Rectal smooth muscle tissue (tissue), 1 donor: ENCODE measurements around the gene TBC1D24.
A peak's percentile ranks its signal among the peaks of the same experiment; 100 is the strongest.
"Not testable (repeated sequence)": the region's sequence is repeated elsewhere in the genome, so short reads cannot be mapped to it uniquely, and the experiment has no call there.

Source experiments
- H3K27ac ChIP-seq: one replicate; pipeline ENCODE4 v1.7.0; 2013; ENCODE audit warnings: low read depth, low read length, inconsistent platforms
- H3K27me3 ChIP-seq: one replicate; pipeline ENCODE4 v1.7.0; 2013; ENCODE audit warnings: low read length; ENCODE audit not compliant: control insufficient read depth, insufficient read depth
- H3K36me3 ChIP-seq: one replicate; pipeline ENCODE4 v1.7.0; 2013; ENCODE audit warnings: low read length; ENCODE audit not compliant: control insufficient read depth, insufficient read depth
- H3K4me1 ChIP-seq: one replicate; pipeline ENCODE4 v1.7.0; 2013; ENCODE audit warnings: low read length; ENCODE audit not compliant: control insufficient read depth, insufficient read depth
- H3K4me3 ChIP-seq: one replicate; pipeline ENCODE4 v1.7.0; 2013; ENCODE audit warnings: low read length
- H3K9ac ChIP-seq: one replicate; pipeline ENCODE4 v1.7.0; 2013; ENCODE audit warnings: low read length

TBC1D24 gene

DNA sequence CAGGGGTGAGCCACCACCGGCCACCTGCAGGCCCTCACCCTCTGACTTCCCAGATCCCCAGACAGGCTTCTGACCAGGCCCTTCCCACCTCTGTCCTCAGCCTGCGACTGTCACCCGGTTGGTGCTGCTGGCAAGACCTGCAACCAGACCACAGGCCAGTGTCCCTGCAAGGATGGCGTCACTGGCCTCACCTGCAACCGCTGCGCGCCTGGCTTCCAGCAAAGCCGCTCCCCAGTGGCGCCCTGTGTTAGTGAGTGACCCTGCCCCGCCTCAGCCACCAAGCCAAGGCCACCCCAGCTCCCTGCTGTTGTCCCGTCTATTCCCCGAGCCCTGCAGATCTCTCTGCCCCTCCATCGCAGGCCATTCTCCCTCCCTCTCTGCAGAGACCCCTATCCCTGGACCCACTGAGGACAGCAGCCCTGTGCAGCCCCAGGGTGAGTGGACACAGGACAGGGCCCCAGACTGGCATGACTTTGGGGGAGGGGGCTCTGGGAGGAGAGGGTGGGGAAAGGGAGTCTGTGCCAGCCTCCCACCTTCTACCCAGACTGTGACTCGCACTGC, 2.0 kb upstream of the TBC1D24 start:
- Histone ChIP-seq H3K4me1 (no peaks in the 10 kb centered on the region), H3K27ac (no peak overlapping the region), H3K36me3 (no peaks in the 10 kb centered on the region), H3K27me3 (peaks cover 30% of the 10 kb centered on the region), H3K9ac (no peak overlapping the region), H3K4me3 (peak overlapping the region; percentile 36)

DNA sequence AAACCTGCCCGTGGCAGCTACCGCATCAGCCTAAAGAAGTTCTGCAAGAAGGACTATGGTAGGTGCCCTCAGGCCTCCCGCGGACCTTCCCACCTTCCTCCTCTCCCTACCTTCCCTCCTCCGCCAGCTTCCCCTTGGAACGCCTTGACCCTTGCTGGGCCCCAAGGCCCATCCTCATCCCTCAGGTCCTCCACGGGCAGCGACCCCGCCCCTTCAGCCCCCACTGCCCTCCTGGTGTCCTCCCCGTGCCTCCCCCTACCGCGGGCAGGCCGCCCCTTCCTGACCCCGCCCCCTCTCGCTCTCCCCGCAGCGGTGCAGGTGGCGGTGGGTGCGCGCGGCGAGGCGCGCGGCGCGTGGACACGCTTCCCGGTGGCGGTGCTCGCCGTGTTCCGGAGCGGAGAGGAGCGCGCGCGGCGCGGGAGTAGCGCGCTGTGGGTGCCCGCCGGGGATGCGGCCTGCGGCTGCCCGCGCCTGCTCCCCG, 1.4 kb upstream of the TBC1D24 start:
- H3K4me1 ChIP-seq = no peaks in the 10 kb centered on the region
- no peaks in the 10 kb centered on the region for H3K36me3 ChIP-seq
- no peak overlapping the region for H3K9ac ChIP-seq
- H3K27me3 ChIP-seq = peaks cover 27% of the 10 kb centered on the region
- peak overlapping the region; percentile 36 for H3K4me3 ChIP-seq
- no peak overlapping the region for H3K27ac ChIP-seq

DNA sequence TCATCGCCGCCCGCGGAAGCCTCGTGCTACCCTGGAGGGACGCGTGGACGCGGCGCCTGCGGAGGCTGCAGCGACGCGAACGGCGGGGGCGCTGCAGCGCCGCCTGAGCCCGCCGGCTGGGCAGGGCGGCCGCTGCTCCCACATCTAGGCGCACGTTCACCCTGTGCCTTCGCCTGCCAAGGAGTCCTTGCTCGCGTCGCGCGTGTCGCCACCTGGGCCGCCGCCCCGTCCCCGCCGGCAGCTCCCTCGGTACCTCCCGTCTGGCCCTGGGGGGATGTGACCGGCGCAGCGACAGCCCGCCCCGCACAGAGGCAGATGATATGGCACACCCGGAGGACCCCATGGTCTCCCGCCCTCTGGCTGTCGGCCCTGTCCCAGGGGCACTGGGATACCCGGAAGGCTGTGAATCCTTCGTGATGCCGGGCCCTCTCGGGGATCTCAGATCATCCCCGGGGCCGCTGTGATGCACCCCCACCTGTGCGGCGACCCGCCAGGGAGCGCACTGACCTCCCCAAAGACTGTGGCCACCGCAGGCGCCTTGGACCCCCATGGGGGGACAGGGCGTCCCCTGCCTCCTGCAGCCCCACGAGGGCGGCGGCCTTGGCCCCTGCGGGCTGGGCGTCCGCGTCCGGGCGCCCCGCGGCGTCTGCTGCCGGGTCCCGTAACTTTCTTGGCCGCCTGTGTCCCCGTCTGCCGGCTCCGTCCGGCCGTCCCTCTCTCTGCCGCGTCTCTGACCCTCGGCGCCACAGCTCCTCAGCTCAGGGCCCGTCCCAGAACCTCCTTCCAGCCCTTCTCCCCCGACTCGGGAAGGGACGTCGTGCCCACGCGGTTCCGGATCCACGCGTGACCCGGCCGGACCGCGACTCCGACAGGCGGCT, 689 bp upstream of the TBC1D24 start:
- Histone ChIP-seq H3K27me3 (peaks cover 27% of the 10 kb centered on the region), H3K27ac (peak overlapping the region; percentile 70), H3K36me3 (no peaks in the 10 kb centered on the region), H3K9ac (no peak overlapping the region), H3K4me3 (peak overlapping the region; percentile 84), H3K4me1 (no peaks in the 10 kb centered on the region)

DNA sequence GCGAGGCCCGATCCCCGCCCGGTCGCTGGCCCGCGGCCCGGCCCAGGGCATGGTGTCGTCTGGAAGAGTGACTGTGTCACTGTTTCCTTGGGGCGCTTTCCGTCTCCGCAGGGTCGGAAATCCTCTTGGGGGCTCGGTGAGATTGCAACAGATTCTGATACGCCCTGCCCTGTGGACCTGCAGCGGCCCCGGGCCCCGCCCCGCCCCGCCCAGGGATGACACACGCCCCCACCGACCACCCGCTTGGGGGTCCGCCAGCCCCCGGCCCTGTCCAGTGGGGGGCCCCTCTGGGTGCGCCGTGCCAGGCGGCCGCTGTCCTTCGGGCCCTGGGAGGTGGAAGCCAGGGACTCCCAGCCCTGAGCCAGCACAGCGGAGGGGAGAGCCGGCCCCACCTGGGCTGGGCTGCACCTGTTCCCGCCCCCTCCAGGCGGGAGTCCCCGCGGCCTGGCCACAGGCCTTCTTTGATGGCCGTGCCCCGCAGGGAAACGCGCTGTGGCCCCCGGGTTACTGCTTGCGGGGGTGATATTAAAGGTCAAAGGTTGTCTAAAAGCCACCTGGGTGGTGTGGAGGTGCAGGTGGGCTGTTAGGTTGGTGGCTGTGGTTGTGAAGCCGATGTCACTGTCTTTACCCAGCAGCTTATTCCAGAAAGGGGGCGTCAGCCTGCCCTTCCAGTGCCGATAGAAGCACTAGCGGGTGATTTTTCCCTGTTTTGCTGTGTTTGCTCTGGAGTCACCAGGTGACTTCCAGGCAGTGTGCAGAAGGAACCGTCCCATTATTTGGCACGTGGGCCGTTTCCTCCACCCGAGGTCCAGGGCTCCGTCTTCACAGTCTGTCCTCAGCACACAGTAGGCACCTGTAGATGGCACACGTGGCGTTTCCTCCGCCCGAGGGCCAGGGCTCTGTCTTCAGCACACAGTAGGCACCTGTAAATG, 752 bp downstream of the TBC1D24 start:
- Histone ChIP-seq H3K27me3 (peaks cover 13% of the 10 kb centered on the region), H3K9ac (no peak overlapping the region), H3K4me3 (peak overlapping the region; percentile 61), H3K27ac (no peak overlapping the region), H3K4me1 (no peaks in the 10 kb centered on the region), H3K36me3 (no peaks in the 10 kb centered on the region)

DNA sequence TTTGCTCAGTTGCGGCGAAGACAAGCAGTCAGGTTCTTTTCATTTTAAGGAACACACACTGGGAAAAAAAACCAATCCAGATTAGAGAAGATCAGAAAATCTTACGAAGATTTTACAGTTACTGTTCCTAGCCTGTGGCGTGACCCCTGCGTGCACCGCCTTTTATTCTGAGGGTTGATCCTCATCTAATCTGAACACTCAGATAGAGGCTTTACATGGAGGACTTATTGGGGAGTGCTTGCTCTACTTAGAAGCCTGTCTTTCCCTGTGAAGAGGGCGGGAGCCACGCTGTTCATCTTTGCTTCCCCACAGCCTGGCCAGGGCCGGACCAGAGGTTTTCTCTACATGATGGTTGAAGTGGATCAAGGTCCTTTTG, 1.4 kb downstream of the TBC1D24 start:
- H3K36me3 ChIP-seq = no peaks in the 10 kb centered on the region
- H3K27ac ChIP-seq = no peak overlapping the region
- peaks cover 11% of the 10 kb centered on the region for H3K27me3 ChIP-seq
- no peaks in the 10 kb centered on the region for H3K4me1 ChIP-seq
- no peak overlapping the region for H3K9ac ChIP-seq
- no peak overlapping the region for H3K4me3 ChIP-seq

DNA sequence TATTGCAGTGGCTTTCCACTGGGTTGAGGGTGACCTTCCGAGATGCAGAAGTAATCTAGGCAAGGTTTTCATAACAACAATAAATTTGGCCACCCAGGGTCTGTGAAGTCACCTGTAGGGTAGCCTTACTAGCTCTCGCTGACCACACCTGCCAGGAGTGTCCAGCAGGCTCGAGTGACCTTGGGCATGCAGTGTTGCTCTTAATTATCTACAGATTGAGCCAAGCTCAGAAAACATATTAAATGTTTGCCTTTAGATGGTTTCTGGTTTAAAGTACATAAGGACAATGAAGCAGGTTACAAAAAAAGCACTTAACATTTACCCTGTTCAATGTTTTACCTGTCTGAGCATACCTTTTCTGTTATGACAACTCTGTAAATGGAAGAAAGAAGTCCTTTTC, 1.8 kb downstream of the TBC1D24 start:
- peaks cover 9% of the 10 kb centered on the region for H3K27me3 ChIP-seq
- no peak overlapping the region for H3K4me3 ChIP-seq
- H3K4me1 ChIP-seq = no peaks in the 10 kb centered on the region
- no peak overlapping the region for H3K27ac ChIP-seq
- H3K36me3 ChIP-seq = no peaks in the 10 kb centered on the region
- H3K9ac ChIP-seq = no peak overlapping the region

DNA sequence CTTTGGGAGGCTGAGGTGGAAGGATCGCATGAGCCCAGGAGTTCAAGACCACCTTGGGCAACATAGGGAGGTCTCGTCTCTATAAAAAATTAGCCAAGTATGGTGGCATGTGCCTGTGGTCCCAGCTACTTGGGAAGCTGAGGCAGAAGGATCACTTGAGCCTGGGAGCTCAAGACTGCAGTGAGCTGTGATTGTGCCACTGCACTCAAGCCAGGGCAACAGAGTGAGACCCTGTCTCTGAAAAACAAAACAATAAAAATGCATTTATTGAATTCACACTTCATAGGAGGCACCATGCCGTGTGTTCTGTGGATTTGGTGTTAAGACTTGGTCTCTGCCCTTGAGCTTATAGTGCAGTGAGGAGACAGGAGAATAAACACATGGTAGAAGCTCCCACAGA, 2.4 kb downstream of the TBC1D24 start:
- H3K27ac ChIP-seq = no peak overlapping the region
- no peaks in the 10 kb centered on the region for H3K36me3 ChIP-seq
- no peak overlapping the region for H3K4me3 ChIP-seq
- H3K4me1 ChIP-seq = no peaks in the 10 kb centered on the region
- H3K27me3 ChIP-seq = peaks cover 9% of the 10 kb centered on the region
- H3K9ac ChIP-seq = no peak overlapping the region

DNA sequence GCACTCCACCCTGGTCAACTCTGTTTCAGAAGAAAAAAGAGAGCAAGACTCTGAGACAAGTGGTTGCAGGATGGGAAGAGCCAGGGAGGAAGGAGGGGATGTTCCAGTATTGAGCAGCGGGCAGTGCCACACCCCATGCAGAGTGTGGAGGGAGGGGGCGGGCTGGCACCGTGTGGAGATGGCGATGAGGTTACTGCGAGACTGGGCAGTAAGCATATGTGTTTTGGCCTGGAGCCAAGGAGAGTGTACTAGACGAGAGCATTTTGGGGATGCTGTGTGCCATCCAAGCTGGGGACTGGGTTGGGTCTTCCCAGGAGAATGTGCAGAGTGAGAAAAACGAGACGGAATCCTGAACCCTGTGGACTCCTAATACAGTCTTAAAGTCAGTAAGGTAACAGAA, 3.4 kb downstream of the TBC1D24 start:
- Histone ChIP-seq H3K9ac (no peak overlapping the region), H3K27me3 (peaks cover 2% of the 10 kb centered on the region), H3K27ac (no peak overlapping the region), H3K4me1 (peaks cover 5% of the 10 kb centered on the region), H3K4me3 (no peak overlapping the region), H3K36me3 (no peaks in the 10 kb centered on the region)

DNA sequence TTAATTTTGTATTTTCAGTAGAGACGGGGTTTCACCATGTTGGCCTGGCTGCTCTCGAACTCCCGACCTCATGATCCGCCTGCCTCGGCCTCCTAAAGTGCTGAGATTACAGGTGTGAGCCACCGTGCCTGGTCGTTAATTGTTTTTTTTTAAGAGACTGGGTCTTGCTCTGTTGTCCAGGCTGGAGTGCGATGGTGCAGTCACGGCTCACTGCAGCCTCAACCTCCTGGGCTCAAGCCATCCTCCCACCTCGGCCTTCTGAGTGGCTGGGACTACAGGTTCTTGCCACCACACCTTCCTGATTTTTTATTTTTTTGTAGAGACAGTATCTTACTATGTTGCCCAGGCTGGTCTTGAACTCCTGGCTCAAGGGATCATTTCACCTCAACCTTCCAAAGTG, 5.1 kb downstream of the TBC1D24 start:
- not testable (repeated sequence) for H3K27me3 ChIP-seq, H3K9ac ChIP-seq, H3K36me3 ChIP-seq, H3K4me3 ChIP-seq, H3K27ac ChIP-seq
- peaks cover 12% of the 10 kb centered on the region for H3K4me1 ChIP-seq

DNA sequence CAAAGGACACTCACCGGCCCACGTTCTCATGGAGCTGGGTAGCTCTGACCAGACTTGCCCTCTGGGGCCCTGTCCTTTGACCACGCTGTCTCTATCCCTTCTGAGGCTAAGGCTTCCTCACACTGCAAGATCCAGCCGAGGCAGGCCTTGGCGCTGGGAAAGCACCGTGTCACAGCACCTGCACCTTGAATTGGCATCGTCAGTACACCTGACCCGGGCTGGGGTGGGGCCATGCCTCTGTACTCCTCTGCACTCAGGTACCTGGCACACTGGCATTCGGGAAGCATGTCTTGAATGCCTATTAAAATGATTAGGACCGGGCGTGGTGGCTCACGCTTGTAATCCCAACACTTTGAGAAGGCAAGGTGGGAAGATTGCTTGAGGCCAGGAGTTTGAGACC, 6.0 kb downstream of the TBC1D24 start:
- H3K4me3 ChIP-seq = no peak overlapping the region
- no peak overlapping the region for H3K9ac ChIP-seq
- H3K4me1 ChIP-seq = peaks cover 12% of the 10 kb centered on the region
- H3K27ac ChIP-seq = no peak overlapping the region
- H3K36me3 ChIP-seq = no peaks in the 10 kb centered on the region
- H3K27me3 ChIP-seq = no peaks in the 10 kb centered on the region

DNA sequence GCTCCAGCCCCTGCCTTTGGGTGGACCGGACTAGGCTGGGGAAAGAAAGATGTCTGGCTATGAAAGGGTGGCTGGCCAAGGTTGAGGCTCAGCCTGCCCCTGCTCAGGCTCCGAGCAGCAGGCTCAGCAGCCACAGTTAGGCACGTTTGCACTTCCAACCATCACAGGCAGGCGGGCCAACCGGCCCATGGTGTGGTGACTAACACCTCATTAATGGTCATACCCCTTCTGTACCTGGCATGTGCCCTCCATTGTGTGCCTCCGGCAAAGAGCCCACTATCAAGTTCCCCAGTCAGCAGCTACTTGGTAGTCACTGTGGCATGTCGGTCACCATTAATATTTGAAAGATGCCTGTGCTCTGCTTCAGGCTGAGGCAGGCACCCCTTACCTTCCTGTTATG, 6.7 kb downstream of the TBC1D24 start:
- H3K4me3 ChIP-seq = no peak overlapping the region
- no peaks in the 10 kb centered on the region for H3K27me3 ChIP-seq
- no peak overlapping the region for H3K27ac ChIP-seq
- no peak overlapping the region for H3K9ac ChIP-seq
- no peaks in the 10 kb centered on the region for H3K36me3 ChIP-seq
- peaks cover 12% of the 10 kb centered on the region for H3K4me1 ChIP-seq

DNA sequence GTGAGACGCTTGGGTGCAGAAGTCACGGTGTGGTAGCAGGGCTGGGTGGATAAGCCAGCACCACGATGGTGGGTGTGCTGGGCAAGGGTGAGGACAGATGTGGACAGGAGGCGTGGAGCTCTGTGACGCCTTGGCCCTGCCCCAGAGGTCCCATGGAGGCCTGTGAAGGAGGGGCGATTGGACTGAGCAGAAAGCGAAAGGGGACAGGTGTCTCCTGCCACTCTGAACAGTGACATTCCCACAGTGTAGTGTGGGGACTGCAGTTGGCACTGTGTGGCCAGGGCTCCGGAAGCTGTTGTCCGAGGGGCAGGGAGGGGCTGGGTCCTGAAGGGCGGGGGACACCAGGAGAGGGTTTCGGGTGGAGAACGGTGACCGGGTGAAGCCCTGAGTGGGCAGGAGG, 7.3 kb downstream of the TBC1D24 start:
- no peak overlapping the region for H3K9ac ChIP-seq
- no peaks in the 10 kb centered on the region for H3K27me3 ChIP-seq
- H3K36me3 ChIP-seq = no peaks in the 10 kb centered on the region
- peaks cover 12% of the 10 kb centered on the region for H3K4me1 ChIP-seq
- H3K4me3 ChIP-seq = no peak overlapping the region
- peak overlapping the region; percentile 86 for H3K27ac ChIP-seq
